ENCODE results near the gene SENP6.

SENP6 gene

GRCh38 chr6:75619230-75619899 is 17.7 kb downstream of the SENP6 start:
- TF ChIP-seq CTCF (IDR thresholded peaks at IDR 0.05), result no peak
- Histone ChIP-seq H2AFZ (no peak overlapping the region), H3K9ac (no peak overlapping the region), H3K4me3 (ENCODE audit: low read depth, low read length) (no peak overlapping the region), H3K27ac (no peak overlapping the region), H3K4me1 (peaks cover 8% of the 10 kb centered on the region), H3K27me3 (ENCODE audit: control insufficient read depth, insufficient read depth, low read length) (no peaks in the 10 kb centered on the region), H3K4me2 (ENCODE audit: low read length) (peak overlapping the region; percentile 10), H3K79me2 (peaks cover 34% of the 10 kb centered on the region), H3K36me3 (ENCODE audit: control insufficient read depth, insufficient read depth, low read length) (no peaks in the 10 kb centered on the region), H3K9me3 (ENCODE audit: control insufficient read depth, low read length) (no peaks in the 10 kb centered on the region)

GRCh38 chr6:75620381-75621304 is 19.0 kb downstream of the SENP6 start:
- no peak overlapping the region for H3K27ac ChIP-seq
- peaks cover 8% of the 10 kb centered on the region for H3K4me1 ChIP-seq
- H3K36me3 ChIP-seq (ENCODE audit: control insufficient read depth, insufficient read depth, low read length), result no peaks in the 10 kb centered on the region
- H3K4me2 ChIP-seq (ENCODE audit: low read length), result no peak overlapping the region
- no peak overlapping the region for H2AFZ ChIP-seq
- H3K79me2 ChIP-seq, result peaks cover 26% of the 10 kb centered on the region
- H3K4me3 ChIP-seq (ENCODE audit: low read depth, low read length), result no peak overlapping the region
- TF ChIP-seq CTCF (IDR thresholded peaks at IDR 0.05), result no peak
- H3K27me3 ChIP-seq (ENCODE audit: control insufficient read depth, insufficient read depth, low read length), result no peaks in the 10 kb centered on the region
- no peaks in the 10 kb centered on the region for H3K9me3 ChIP-seq (ENCODE audit: control insufficient read depth, low read length)
- no peak overlapping the region for H3K9ac ChIP-seq

GRCh38 chr6:75621846-75622245 is 20.2 kb downstream of the SENP6 start:
- H3K9ac ChIP-seq, result no peak overlapping the region
- H3K27ac ChIP-seq, result no peak overlapping the region
- no peak for TF ChIP-seq CTCF (IDR thresholded peaks at IDR 0.05)
- H3K9me3 ChIP-seq (ENCODE audit: control insufficient read depth, low read length), result no peaks in the 10 kb centered on the region
- H2AFZ ChIP-seq, result no peak overlapping the region
- H3K4me3 ChIP-seq (ENCODE audit: low read depth, low read length), result no peak overlapping the region
- H3K4me2 ChIP-seq (ENCODE audit: low read length), result no peak overlapping the region
- no peaks in the 10 kb centered on the region for H3K36me3 ChIP-seq (ENCODE audit: control insufficient read depth, insufficient read depth, low read length)
- H3K27me3 ChIP-seq (ENCODE audit: control insufficient read depth, insufficient read depth, low read length), result no peaks in the 10 kb centered on the region
- peaks cover 8% of the 10 kb centered on the region for H3K4me1 ChIP-seq
- H3K79me2 ChIP-seq, result peaks cover 27% of the 10 kb centered on the region

- H3K9me3 ChIP-seq (ENCODE audit: control insufficient read depth, low read length), result no peaks in the 10 kb centered on the region
- no peaks in the 10 kb centered on the region for H3K36me3 ChIP-seq (ENCODE audit: control insufficient read depth, insufficient read depth, low read length)
- no peaks in the 10 kb centered on the region for H3K27me3 ChIP-seq (ENCODE audit: control insufficient read depth, insufficient read depth, low read length)
- no peak overlapping the region for H3K9ac ChIP-seq
- H2AFZ ChIP-seq, result no peak overlapping the region
- no peak overlapping the region for H3K4me3 ChIP-seq (ENCODE audit: low read depth, low read length)
- H3K4me2 ChIP-seq (ENCODE audit: low read length), result no peak overlapping the region
- peaks cover 21% of the 10 kb centered on the region for H3K79me2 ChIP-seq
- H3K4me1 ChIP-seq, result peaks cover 8% of the 10 kb centered on the region
- no peak overlapping the region for H3K27ac ChIP-seq
- TF ChIP-seq CTCF (IDR thresholded peaks at IDR 0.05), result no peak
These were observed 21.8 kb downstream of the SENP6 start for GRCh38 chr6:75623491-75623890.

All from parathyroid adenoma (tissue), 2 donors.